Esophagus mucosa (tissue), 1 donor: ENCODE measurements around the gene MMADHC. TPM values are rescaled to one million over a fixed set of nuclear protein-coding genes. Genes with fewer than 3 reads are reported as not detected.

Experiments
- ATAC-seq: fragments of 200-7000 bp; cut with Tn5 transposase; one replicate; pipeline ENCODE4 v1.9.1; 2020
- total RNA-seq: library from RNA; stranded (reverse); gene quantifications from one replicate; pipeline ENCODE4 v1.2.4, GENCODE V29; 2023
- donor health status: DM: yes; HTN: yes; CAD: no.

The MMADHC gene
- total RNA-seq, result 86.5 TPM

- ATAC-seq, result peak; percentile 97
Observed at GRCh38 chr2:149587220-149587949, at the start of gene MMADHC. MMADHC (minus strand) TSS chr2:149587775; CDS start chr2:149587097, 678 bp downstream.

- ATAC-seq, result no peak
Observed at GRCh38 chr2:149634103-149634502, 46.5 kb upstream of the MMADHC start.

GRCh38 chr2:149630445-149630844 is 42.9 kb upstream of the MMADHC start:
- ATAC-seq, result no peak

GRCh38 chr2:149629026-149629425 is 41.5 kb upstream of the MMADHC start:
- ATAC-seq, result no peak

GRCh38 chr2:149627111-149627801 is 39.7 kb upstream of the MMADHC start:
- ATAC-seq, result no peak

GRCh38 chr2:149625671-149626070 is 38.1 kb upstream of the MMADHC start:
- no peak for ATAC-seq

- no peak for ATAC-seq
Observed at GRCh38 chr2:149625271-149625670, 37.7 kb upstream of the MMADHC start.

- ATAC-seq, result no peak
Observed at GRCh38 chr2:149622343-149622742, 34.8 kb upstream of the MMADHC start.

- ATAC-seq, result no peak
Observed at GRCh38 chr2:149617476-149617875, 29.9 kb upstream of the MMADHC start.

GRCh38 chr2:149616681-149617456 is 29.3 kb upstream of the MMADHC start:
- ATAC-seq, result no peak

GRCh38 chr2:149613704-149614103 is 26.1 kb upstream of the MMADHC start:
- ATAC-seq, result no peak

GRCh38 chr2:149612122-149612521 is 24.5 kb upstream of the MMADHC start:
- no peak for ATAC-seq

GRCh38 chr2:149611100-149611820 is 23.7 kb upstream of the MMADHC start:
- peak; percentile 55 for ATAC-seq

GRCh38 chr2:149606251-149606811 is 18.8 kb upstream of the MMADHC start:
- ATAC-seq, result no peak

GRCh38 chr2:149603248-149603647 is 15.7 kb upstream of the MMADHC start:
- ATAC-seq, result no peak

GRCh38 chr2:149601141-149601796 is 13.7 kb upstream of the MMADHC start:
- no peak for ATAC-seq

- ATAC-seq, result peak; percentile 87
Observed at GRCh38 chr2:149597668-149598326, 10.2 kb upstream of the MMADHC start.

- ATAC-seq, result no peak
Observed at GRCh38 chr2:149597050-149597667, 9.6 kb upstream of the MMADHC start.

- no peak for ATAC-seq
Observed at GRCh38 chr2:149596471-149596870, 8.9 kb upstream of the MMADHC start.

GRCh38 chr2:149595056-149595963 is 7.7 kb upstream of the MMADHC start:
- ATAC-seq, result no peak
